GM19455 (cell line): ENCODE results near the gene BBS12.

Experiments
- ATAC-seq: cut with Tn5 transposase; IDR thresholded peaks from one replicate; pipeline ENCODE4 v1.9.1; 2021; ENCODE audit not compliant: unreplicated experiment

The BBS12 gene

GRCh38 chr4:122732329-122733026 lies at the start of gene BBS12:
TSS of gene BBS12 (plus strand) at chr4:122732704. CDS start at chr4:122741893, 9,189 bp downstream.
- ATAC-seq: peak; percentile 100

GRCh38 chr4:122686691-122687090 lies 45.8 kb upstream of the BBS12 start:
- no peak for ATAC-seq

GRCh38 chr4:122687531-122688061 lies 44.9 kb upstream of the BBS12 start:
- ATAC-seq: no peak

GRCh38 chr4:122688529-122689140 lies 43.9 kb upstream of the BBS12 start:
- no peak for ATAC-seq

GRCh38 chr4:122689972-122690371 lies 42.5 kb upstream of the BBS12 start:
- ATAC-seq: peak; percentile 87

GRCh38 chr4:122691988-122692387 lies 40.5 kb upstream of the BBS12 start:
- ATAC-seq: no peak

GRCh38 chr4:122692641-122693520 lies 39.6 kb upstream of the BBS12 start:
- no peak for ATAC-seq

GRCh38 chr4:122695226-122695625 lies 37.3 kb upstream of the BBS12 start:
- no peak for ATAC-seq

GRCh38 chr4:122700178-122700725 lies 32.3 kb upstream of the BBS12 start:
- no peak for ATAC-seq

- ATAC-seq: no peak
Measured at GRCh38 chr4:122701061-122701460, 31.4 kb upstream of the BBS12 start.

GRCh38 chr4:122701965-122702364 lies 30.5 kb upstream of the BBS12 start:
- no peak for ATAC-seq

GRCh38 chr4:122702939-122703338 lies 29.6 kb upstream of the BBS12 start:
- ATAC-seq: no peak

- no peak for ATAC-seq
Measured at GRCh38 chr4:122703868-122704267, 28.6 kb upstream of the BBS12 start.

- no peak for ATAC-seq
Measured at GRCh38 chr4:122705009-122705408, 27.5 kb upstream of the BBS12 start.

GRCh38 chr4:122705547-122706117 lies 26.9 kb upstream of the BBS12 start:
- no peak for ATAC-seq

- ATAC-seq: no peak
Measured at GRCh38 chr4:122706511-122706910, 26.0 kb upstream of the BBS12 start.

- no peak for ATAC-seq
Measured at GRCh38 chr4:122707497-122707896, 25.0 kb upstream of the BBS12 start.

GRCh38 chr4:122709236-122709635 lies 23.3 kb upstream of the BBS12 start:
- ATAC-seq: no peak

- peak; percentile 56 for ATAC-seq
Measured at GRCh38 chr4:122710434-122711308, 21.8 kb upstream of the BBS12 start.

GRCh38 chr4:122711919-122712318 lies 20.6 kb upstream of the BBS12 start:
- no peak for ATAC-seq
